Right lobe of liver (tissue), 6 donors: ENCODE results near the gene VAV3. TPM values are rescaled to one million over a fixed set of nuclear protein-coding genes. Genes with fewer than 3 reads are reported as not detected.

Source experiments
- ATAC-seq, 4 donors: fragments of 200-7000 bp; cut with Tn5 transposase; one replicate each; pipeline ENCODE4 v1.9.1; 2020; ENCODE audit warnings: mild to moderate bottlenecking in 4 of 4, moderate library complexity in 4 of 4
- DNase-seq, 3 donors: peaks; one replicate each; pipeline ENCODE4 v3.0.0-alpha.2; 2020
- H3K27ac ChIP-seq, 3 donors: fragments of 200-600 bp; one replicate each; pipeline ENCODE4 v1.8.0; 2022
- H3K27me3 ChIP-seq, 2 donors: fragments of 200-600 bp; one replicate each; pipeline ENCODE4 v1.8.0; 2022
- H3K36me3 ChIP-seq, 4 donors: fragments of 200-600 bp; sonication (generic) in 1 of 4; one replicate each; pipeline versions ENCODE4 v1.5.1 to v1.8.0; 2017 to 2022; ENCODE audit warnings: control low read depth in 1 of 4
- H3K4me1 ChIP-seq, 4 donors: fragments of 200-600 bp; sonication (generic) in 1 of 4; one replicate each; pipeline versions ENCODE4 v1.5.1 to v1.8.0; 2017 to 2022; ENCODE audit warnings: control low read depth in 1 of 4
- H3K4me3 ChIP-seq, 3 donors: fragments of 200-600 bp; one replicate each; pipeline ENCODE4 v1.8.0; 2022
- H3K9me3 ChIP-seq, 4 donors: fragments of 200-600 bp; sonication (generic) in 1 of 4; one replicate each; pipeline versions ENCODE4 v1.5.1 to v1.8.0; 2017 to 2022; ENCODE audit warnings: control low read depth in 1 of 4
- POLR2A ChIP-seq: fragments of 450-650 bp; IDR thresholded peaks from one replicate; pipeline ENCODE4 v1.6.1; 2017; ENCODE audit warnings: antibody characterized with exemption, mild to moderate bottlenecking
- WGBS: methylation state at CpG from one replicate; pipeline ENCODE4 v1.1.6; 2018; ENCODE audit warnings: low coverage, low lambda C conversion rate; ENCODE audit not compliant: insufficient coverage; ENCODE audit errors: missing lambda C conversion rate; 5-methylcytosine and 5-hydroxymethylcytosine counted together
- intact Hi-C, 2 donors: fragments of 100-400 bp; cut with DNase I; formaldehyde crosslinking; loops; one replicate each; pipeline versions ENCODE4 v1.11.2 to v1.14.1; 2022
- total RNA-seq, 6 experiments: library from RNA; depleted of rRNA in 2 of 6; stranded (reverse); fragments of >200 nt in 2 of 6; fragmentation: NEBNext Ultra II Directional in 3 of 6; extraction: Animal tissue kit (Norgen Biotek cat#: 25700) in 3 of 6; gene quantifications; one replicate each; pipeline versions ENCODE4 v1.1.0 to v1.2.4, GENCODE V29; 2016 to 2023
- TF ChIP-seq, protein P1 (sequence below), 4 donors: fragments of 200-600 bp in 3 of 4; fragments of 450-650 bp in 1 of 4; IDR thresholded peaks; one replicate each; pipeline versions ENCODE4 v1.5.1 to v1.8.0; 2016 to 2022; ENCODE audit warnings: antibody characterized with exemption in 4 of 4, mild to moderate bottlenecking in 2 of 4
- donor health status: DM: no; HTN: yes; CAD: no.
- donor health status: DM: no; HTN: no; CAD: no.
- donor health status: DM: no; HTN: no; CAD: no.
- donor health status: DM: no; HTN: yes; CAD: no.
- donor health status: DM: no; HTN: yes; CAD: no.

Gene VAV3
- total RNA-seq, 6 experiments from 2014 or later: 0.77 to 3.6 (median 1.5) TPM

- DNase-seq (no peak), ATAC-seq (no peak)
- Histone ChIP-seq H3K4me3 (no peak overlapping the region), H3K9me3 (no peaks in the 10 kb centered on the region), H3K4me1 (no peaks in the 10 kb centered on the region), H3K36me3 (no peaks in the 10 kb centered on the region), H3K27me3 (no peaks in the 10 kb centered on the region), H3K27ac (no peak overlapping the region)
- TF ChIP-seq, protein P1, sequence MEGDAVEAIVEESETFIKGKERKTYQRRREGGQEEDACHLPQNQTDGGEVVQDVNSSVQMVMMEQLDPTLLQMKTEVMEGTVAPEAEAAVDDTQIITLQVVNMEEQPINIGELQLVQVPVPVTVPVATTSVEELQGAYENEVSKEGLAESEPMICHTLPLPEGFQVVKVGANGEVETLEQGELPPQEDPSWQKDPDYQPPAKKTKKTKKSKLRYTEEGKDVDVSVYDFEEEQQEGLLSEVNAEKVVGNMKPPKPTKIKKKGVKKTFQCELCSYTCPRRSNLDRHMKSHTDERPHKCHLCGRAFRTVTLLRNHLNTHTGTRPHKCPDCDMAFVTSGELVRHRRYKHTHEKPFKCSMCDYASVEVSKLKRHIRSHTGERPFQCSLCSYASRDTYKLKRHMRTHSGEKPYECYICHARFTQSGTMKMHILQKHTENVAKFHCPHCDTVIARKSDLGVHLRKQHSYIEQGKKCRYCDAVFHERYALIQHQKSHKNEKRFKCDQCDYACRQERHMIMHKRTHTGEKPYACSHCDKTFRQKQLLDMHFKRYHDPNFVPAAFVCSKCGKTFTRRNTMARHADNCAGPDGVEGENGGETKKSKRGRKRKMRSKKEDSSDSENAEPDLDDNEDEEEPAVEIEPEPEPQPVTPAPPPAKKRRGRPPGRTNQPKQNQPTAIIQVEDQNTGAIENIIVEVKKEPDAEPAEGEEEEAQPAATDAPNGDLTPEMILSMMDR (IDR thresholded peaks at IDR 0.05): no peak
- no peak for TF ChIP-seq POLR2A
- 39% methylated on average over 2 of the region's 2 CpGs for WGBS
- intact Hi-C loops: no loop called here
Observed at GRCh38 chr1:107824946-107825345, 140.0 kb downstream of the VAV3 start.

- Histone ChIP-seq H3K27ac (no peak overlapping the region), H3K9me3 (no peaks in the 10 kb centered on the region), H3K27me3 (no peaks in the 10 kb centered on the region), H3K4me3 (no peak overlapping the region), H3K4me1 (no peaks in the 10 kb centered on the region), H3K36me3 (no peaks in the 10 kb centered on the region)
- ATAC-seq (peak in 2 of 4 donors; percentile 25 to 59), DNase-seq (no peak)
- 46% methylated on average over 4 of the region's 4 CpGs for WGBS
- TF ChIP-seq, protein P1 (IDR thresholded peaks at IDR 0.05): no peak
- no peak for TF ChIP-seq POLR2A
- intact Hi-C loops: no loop called here
Observed at GRCh38 chr1:107821340-107821739, 143.6 kb downstream of the VAV3 start.

DNA sequence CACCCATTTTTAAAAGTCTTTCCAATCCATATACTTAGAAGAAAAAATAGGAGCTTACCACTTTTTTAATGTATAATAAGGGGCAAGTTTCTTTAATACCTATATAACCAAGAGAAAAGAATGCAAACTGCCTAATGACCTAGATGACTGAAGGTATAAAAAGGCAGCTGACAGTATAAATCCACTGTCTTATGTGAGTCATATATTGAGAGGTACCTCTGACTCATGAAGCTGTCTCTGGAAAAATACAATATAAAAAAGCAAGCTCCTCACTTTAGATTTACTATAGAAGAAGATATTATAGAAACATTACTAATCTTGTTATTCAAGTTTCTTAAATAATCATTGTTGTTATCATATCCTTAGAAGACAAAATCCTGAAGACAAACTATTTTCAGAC is 144.2 kb downstream of the VAV3 start:
- H3K9me3 ChIP-seq: no peaks in the 10 kb centered on the region
- H3K27me3 ChIP-seq: no peaks in the 10 kb centered on the region
- no peaks in the 10 kb centered on the region for H3K4me1 ChIP-seq
- H3K4me3 ChIP-seq: no peak overlapping the region
- H3K36me3 ChIP-seq: no peaks in the 10 kb centered on the region
- DNase-seq (no peak), ATAC-seq (peak in 1 of 4 donors; percentile 28)
- intact Hi-C loops: no loop called here
- TF ChIP-seq POLR2A: no peak
- TF ChIP-seq, protein P1 (IDR thresholded peaks at IDR 0.05): no peak
- no peak overlapping the region for H3K27ac ChIP-seq

- Histone ChIP-seq H3K36me3 (no peaks in the 10 kb centered on the region), H3K27me3 (no peaks in the 10 kb centered on the region), H3K4me3 (no peak overlapping the region), H3K27ac (no peak overlapping the region), H3K4me1 (no peaks in the 10 kb centered on the region), H3K9me3 (no peaks in the 10 kb centered on the region)
- TF ChIP-seq, protein P1 (IDR thresholded peaks at IDR 0.05): no peak
- intact Hi-C loops: no loop called here
- DNase-seq (no peak), ATAC-seq (peak in 1 of 4 donors; percentile 30)
- WGBS: 25% methylated on average over 1 of the region's 2 CpGs
Observed at GRCh38 chr1:107817935-107818334, 147.0 kb downstream of the VAV3 start.

GRCh38 chr1:107817206-107817605 is 147.8 kb downstream of the VAV3 start:
- intact Hi-C loops: no loop called here
- H3K27ac ChIP-seq: no peak overlapping the region
- no peaks in the 10 kb centered on the region for H3K27me3 ChIP-seq
- no peaks in the 10 kb centered on the region for H3K4me1 ChIP-seq
- DNase-seq (no peak), ATAC-seq (no peak)
- H3K36me3 ChIP-seq: no peaks in the 10 kb centered on the region
- no peak overlapping the region for H3K4me3 ChIP-seq
- H3K9me3 ChIP-seq: no peaks in the 10 kb centered on the region
- TF ChIP-seq, protein P1 (IDR thresholded peaks at IDR 0.05): no peak
- 80% methylated on average over 1 of the region's 1 CpG for WGBS
